CD4-positive, alpha-beta memory T cell (primary cell): ENCODE data around the gene BRI3. TPM values are rescaled to one million over a fixed set of nuclear protein-coding genes. Genes with fewer than 3 reads are reported as not detected.

Experiments used
- CTCF ChIA-PET: fragments of 350-600 bp; sonication (Branson Sonifier 250); formaldehyde crosslinking; loops from one replicate; lab custom pipeline; 2021; ENCODE audit warnings: inconsistent platforms; ENCODE audit not compliant: partially characterized antibody; lab: Charles Lee
- POLR2A ChIA-PET: fragments of 350-600 bp; sonication (Branson Sonifier 250); formaldehyde crosslinking; loops from one replicate; lab custom pipeline; 2021; ENCODE audit not compliant: partially characterized antibody; lab: Charles Lee
- DNase-seq, 5 donors: peaks; one replicate each; pipeline versions ENCODE4 v3.0.0 to v3.0.0-alpha.2; 2020 to 2022; ENCODE audit warnings: mixed read lengths in 1 of 5
- H3K27ac ChIP-seq: one replicate; pipeline ENCODE4 v1.7.0; 2013; ENCODE audit warnings: low read depth, low read length
- H3K27me3 ChIP-seq: 2 replicates; pipeline ENCODE4 v1.7.0; 2013; ENCODE audit warnings: mild to moderate bottlenecking, low read length, moderate library complexity; ENCODE audit not compliant: insufficient read depth
- H3K36me3 ChIP-seq: 2 replicates; pipeline ENCODE4 v1.7.0; 2013; ENCODE audit warnings: mild to moderate bottlenecking, low read length, moderate library complexity; ENCODE audit not compliant: insufficient read depth
- H3K4me1 ChIP-seq: 2 replicates; pipeline ENCODE4 v1.7.0; 2013; ENCODE audit warnings: mild to moderate bottlenecking, low read length, moderate library complexity; ENCODE audit not compliant: insufficient read depth
- H3K4me3 ChIP-seq, 2 donors: one replicate each; pipeline ENCODE4 v1.7.0; 2013; ENCODE audit warnings: low read length in 2 of 2, mild to moderate bottlenecking in 1 of 2
- H3K9me3 ChIP-seq, 2 donors: one replicate each; pipeline ENCODE4 v1.7.0; 2013; ENCODE audit warnings: low read length in 2 of 2, control low read depth in 1 of 2; ENCODE audit not compliant: control insufficient read depth in 1 of 2
- H3K27ac Mint-ChIP-seq, 7 donors: one replicate each; pipeline ENCODE4 v1.8.0; 2020 to 2021; ENCODE audit warnings: mixed read lengths in 7 of 7, mild to moderate bottlenecking in 6 of 7, inconsistent platforms in 3 of 7, moderate library complexity in 3 of 7
- H3K27me3 Mint-ChIP-seq, 2 donors: one replicate each; pipeline ENCODE4 v1.8.0; 2020 to 2021; ENCODE audit warnings: mixed read lengths in 2 of 2
- H3K36me3 Mint-ChIP-seq, 2 donors: one replicate each; pipeline ENCODE4 v1.8.0; 2020 to 2021; ENCODE audit warnings: mixed read lengths in 2 of 2, inconsistent platforms in 1 of 2, mild to moderate bottlenecking in 1 of 2
- H3K4me1 Mint-ChIP-seq, 4 donors: one replicate each; pipeline ENCODE4 v1.8.0; 2020 to 2021; ENCODE audit warnings: mixed read lengths in 4 of 4, mild to moderate bottlenecking in 1 of 4
- H3K4me3 Mint-ChIP-seq, 8 donors: one replicate each; pipeline ENCODE4 v1.8.0; 2020 to 2021; ENCODE audit warnings: mixed read lengths in 8 of 8, mild to moderate bottlenecking in 7 of 8, moderate library complexity in 6 of 8, inconsistent platforms in 3 of 8
- H3K9me3 Mint-ChIP-seq, 8 donors: one replicate each; pipeline ENCODE4 v1.8.0; 2020 to 2021; ENCODE audit warnings: mixed read lengths in 8 of 8, mild to moderate bottlenecking in 5 of 8, inconsistent platforms in 3 of 8, moderate library complexity in 1 of 8
- intact Hi-C: fragments of 100-400 bp; cut with micrococcal nuclease; formaldehyde crosslinking; loops from one replicate; pipeline ENCODE4 v1.15.1; 2023
- polyA plus RNA-seq, 2 donors: library from polyadenylated mRNA; unstranded; fragments of 300-500 nt; fragmentation: Illumina TruSeq; gene quantifications; one replicate each; pipeline ENCODE4 v1.2.3, GENCODE V29; 2021
- total RNA-seq, 2 experiments: library from RNA; stranded (reverse); gene quantifications; one replicate each; pipeline ENCODE4 v1.2.3, GENCODE V29; 2021

Gene BRI3
- total and polyA plus RNA-seq, 4 experiments from 2014 or later, result 14.6 to 80.4 (median 46.4) TPM

GRCh38 chr7:98285157-98286092 is 3.9 kb downstream of the BRI3 start:
- no peaks in the 10 kb centered on the region for H3K27me3 Mint-ChIP-seq
- H3K9me3 Mint-ChIP-seq, result peaks cover 0 to 2% (median 0%) of the 10 kb centered on the region in 8 donors
- H3K4me1 Mint-ChIP-seq, result peaks cover 12 to 47% (median 31%) of the 10 kb centered on the region in 4 donors
- peak overlapping the region in 4 of 7 donors; percentile 30 to 77 (median 49) for H3K27ac Mint-ChIP-seq
- DNase-seq, result no peak
- peak overlapping the region in 2 of 8 donors; percentile 17 to 31 for H3K4me3 Mint-ChIP-seq
- H3K9me3 ChIP-seq, result no peaks in the 10 kb centered on the region
- ChIA-PET POLR2A (interaction anchor here (2.0 kb wide), 1 partner anchor 34 kb away, joined by 16 read pairs; the partner anchor contains the start of gene TECPR1), CTCF (interaction anchor here (0.5 kb wide), 1 partner anchor 1716 kb away, joined by 3 read pairs; no protein-coding TSS in a partner anchor)
- H3K4me3 ChIP-seq, result no peak overlapping the region
- H3K4me1 ChIP-seq, result peaks cover 42% of the 10 kb centered on the region
- peaks cover 0 to 11% of the 10 kb centered on the region in 2 donors for H3K36me3 Mint-ChIP-seq
- no peak overlapping the region for H3K27ac ChIP-seq
- intact Hi-C loops, result loop anchor here (10.0 kb wide), 1 partner anchor 411 kb away; the partner anchor contains the start of gene ASNS
- no peaks in the 10 kb centered on the region for H3K27me3 ChIP-seq
- no peaks in the 10 kb centered on the region for H3K36me3 ChIP-seq

GRCh38 chr7:98286093-98286539 is 4.6 kb downstream of the BRI3 start:
- no peaks in the 10 kb centered on the region for H3K36me3 ChIP-seq
- no peak overlapping the region for H3K4me3 ChIP-seq
- peaks cover 12 to 47% (median 27%) of the 10 kb centered on the region in 4 donors for H3K4me1 Mint-ChIP-seq
- H3K4me3 Mint-ChIP-seq, result no peak overlapping the region
- DNase-seq, result no peak
- H3K9me3 Mint-ChIP-seq, result peaks cover 0 to 2% (median 0%) of the 10 kb centered on the region in 8 donors
- ChIA-PET CTCF (interaction anchor here (0.5 kb wide), 1 partner anchor 1715 kb away, joined by 3 read pairs; no protein-coding TSS in a partner anchor), POLR2A (interaction anchor here (2.0 kb wide), 1 partner anchor 34 kb away, joined by 16 read pairs; the partner anchor contains the start of gene TECPR1)
- H3K36me3 Mint-ChIP-seq, result peaks cover 0 to 9% of the 10 kb centered on the region in 2 donors
- H3K27me3 Mint-ChIP-seq, result no peaks in the 10 kb centered on the region
- H3K9me3 ChIP-seq, result no peaks in the 10 kb centered on the region
- intact Hi-C loops, result loop anchor here (10.0 kb wide), 1 partner anchor 411 kb away; the partner anchor contains the start of gene ASNS
- H3K27ac Mint-ChIP-seq, result peak overlapping the region in 2 of 7 donors; percentile 15 to 27
- no peak overlapping the region for H3K27ac ChIP-seq
- no peaks in the 10 kb centered on the region for H3K27me3 ChIP-seq
- H3K4me1 ChIP-seq, result peaks cover 37% of the 10 kb centered on the region

GRCh38 chr7:98286701-98287485 is 5.4 kb downstream of the BRI3 start:
- Histone ChIP-seq H3K4me1 (peaks cover 37% of the 10 kb centered on the region), H3K9me3 (no peaks in the 10 kb centered on the region), H3K4me3 (no peak overlapping the region), H3K27ac (no peak overlapping the region), H3K27me3 (no peaks in the 10 kb centered on the region), H3K36me3 (peaks cover 6% of the 10 kb centered on the region)
- Mint-ChIP-seq H3K4me1 (peaks cover 12 to 47% (median 27%) of the 10 kb centered on the region in 4 donors), H3K27ac (peak overlapping the region in 2 of 7 donors; percentile 27 to 63), H3K27me3 (no peaks in the 10 kb centered on the region), H3K36me3 (peaks cover 2 to 9% of the 10 kb centered on the region in 2 donors), H3K9me3 (peaks cover 0 to 2% (median 0%) of the 10 kb centered on the region in 8 donors), H3K4me3 (no peak overlapping the region)
- no peak for DNase-seq
- intact Hi-C loops, result loop anchor here (10.0 kb wide), 1 partner anchor 412 kb away; the partner anchor contains the start of gene ASNS
- ChIA-PET POLR2A (interaction anchor here (1.5 kb wide), 1 partner anchor 35 kb away, joined by 4 read pairs; the partner anchor contains the start of gene TECPR1), CTCF (no interaction called here)

DNA sequence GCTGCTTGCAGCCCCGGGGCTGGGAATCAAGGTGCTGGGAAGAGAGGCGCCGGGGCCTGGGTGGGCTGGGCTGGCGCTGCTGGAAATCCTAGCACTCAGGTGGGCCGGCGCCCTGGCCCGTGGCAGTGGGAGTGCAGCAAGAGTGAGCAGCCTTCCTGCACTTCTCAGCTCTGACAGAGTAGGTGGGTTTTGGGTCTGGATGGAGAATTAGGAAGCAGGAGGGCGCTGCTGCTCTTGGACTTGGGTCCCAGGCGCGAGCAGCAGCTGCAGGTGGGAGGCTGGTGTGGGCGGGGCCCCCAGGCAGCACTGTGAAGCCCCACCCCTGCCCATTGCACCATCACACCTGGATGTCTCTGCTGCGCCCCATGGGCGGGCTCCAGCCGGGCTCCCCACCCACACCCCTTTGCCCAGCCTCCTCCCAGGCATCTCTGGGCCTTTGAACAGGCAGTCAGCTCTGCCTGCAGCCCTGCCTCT is 6.0 kb downstream of the BRI3 start:
- H3K4me3 Mint-ChIP-seq, result no peak overlapping the region
- H3K27ac Mint-ChIP-seq, result no peak overlapping the region
- peaks cover 12% of the 10 kb centered on the region for H3K36me3 ChIP-seq
- H3K9me3 ChIP-seq, result no peaks in the 10 kb centered on the region
- no peak overlapping the region for H3K27ac ChIP-seq
- peaks cover 12 to 42% (median 24%) of the 10 kb centered on the region in 4 donors for H3K4me1 Mint-ChIP-seq
- intact Hi-C loops, result loop anchor here (10.0 kb wide), 1 partner anchor 413 kb away; the partner anchor contains the start of gene ASNS
- no peaks in the 10 kb centered on the region for H3K27me3 ChIP-seq
- H3K9me3 Mint-ChIP-seq, result peaks cover 0 to 2% (median 0%) of the 10 kb centered on the region in 8 donors
- H3K36me3 Mint-ChIP-seq, result peaks cover 8 to 15% of the 10 kb centered on the region in 2 donors
- no peak for DNase-seq
- CTCF ChIA-PET, result no interaction called here
- no peak overlapping the region for H3K4me3 ChIP-seq
- POLR2A ChIA-PET, result interaction anchor here (1.5 kb wide), 1 partner anchor 36 kb away, joined by 4 read pairs; the partner anchor contains the start of gene TECPR1
- H3K4me1 ChIP-seq, result peaks cover 31% of the 10 kb centered on the region
- no peaks in the 10 kb centered on the region for H3K27me3 Mint-ChIP-seq

GRCh38 chr7:98288064-98288823 is 6.8 kb downstream of the BRI3 start:
- Mint-ChIP-seq H3K4me3 (no peak overlapping the region), H3K4me1 (peaks cover 7 to 35% (median 18%) of the 10 kb centered on the region in 4 donors), H3K27me3 (no peaks in the 10 kb centered on the region), H3K9me3 (peaks cover 0 to 2% (median 0%) of the 10 kb centered on the region in 8 donors), H3K27ac (peak overlapping the region in 4 of 7 donors; percentile 24 to 57 (median 34)), H3K36me3 (peaks cover 10 to 14% of the 10 kb centered on the region in 2 donors)
- Histone ChIP-seq H3K4me1 (peaks cover 24% of the 10 kb centered on the region), H3K36me3 (peaks cover 14% of the 10 kb centered on the region), H3K27me3 (no peaks in the 10 kb centered on the region), H3K27ac (no peak overlapping the region), H3K4me3 (no peak overlapping the region), H3K9me3 (no peaks in the 10 kb centered on the region)
- peak in 1 of 5 donors; percentile 1 for DNase-seq
- CTCF ChIA-PET, result no interaction called here
- POLR2A ChIA-PET, result interaction anchor here (1.5 kb wide), 1 partner anchor 36 kb away, joined by 4 read pairs; the partner anchor contains the start of gene TECPR1
- intact Hi-C loops, result loop anchor here (10.0 kb wide), 1 partner anchor 413 kb away; the partner anchor contains the start of gene ASNS
